Activated CD4-positive, alpha-beta T cell treated with anti-CD3 and anti-CD28 coated beads, Interleukin-2, amount 50 U/mL, for 24 hours (primary cell): Measurements from ENCODE around the gene PAX7.
"Not testable (repeated sequence)": the region's sequence is repeated elsewhere in the genome, so short reads cannot be mapped to it uniquely, and the experiment has no call there.

Experiments
- DNase-seq, 2 donors: peaks; one replicate each; pipeline ENCODE4 v3.0.0-alpha.2; 2020; ENCODE audit warnings: low read depth in 1 of 2, low spot score in 1 of 2

PAX7 gene

DNA sequence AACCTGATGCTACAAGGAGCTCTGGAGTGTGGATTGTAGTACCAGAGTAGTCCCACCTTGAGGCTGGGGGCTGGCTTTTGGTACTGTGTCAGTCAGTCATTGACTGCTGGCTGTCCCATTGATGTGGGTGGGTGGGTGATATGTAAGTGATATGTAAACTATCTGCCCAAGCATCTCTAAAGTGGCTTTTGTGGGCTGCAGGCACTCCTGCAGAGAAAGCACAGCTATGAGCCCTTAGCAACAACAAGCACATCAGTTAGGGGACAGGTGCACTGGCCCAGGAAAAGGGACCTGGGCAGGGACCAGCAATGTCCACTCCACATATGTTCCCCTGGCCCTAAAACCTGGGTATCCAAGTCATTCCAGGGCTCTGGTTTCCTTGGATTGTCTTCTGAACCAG lies 118.9 kb downstream of the PAX7 start:
- DNase-seq, result no peak

DNA sequence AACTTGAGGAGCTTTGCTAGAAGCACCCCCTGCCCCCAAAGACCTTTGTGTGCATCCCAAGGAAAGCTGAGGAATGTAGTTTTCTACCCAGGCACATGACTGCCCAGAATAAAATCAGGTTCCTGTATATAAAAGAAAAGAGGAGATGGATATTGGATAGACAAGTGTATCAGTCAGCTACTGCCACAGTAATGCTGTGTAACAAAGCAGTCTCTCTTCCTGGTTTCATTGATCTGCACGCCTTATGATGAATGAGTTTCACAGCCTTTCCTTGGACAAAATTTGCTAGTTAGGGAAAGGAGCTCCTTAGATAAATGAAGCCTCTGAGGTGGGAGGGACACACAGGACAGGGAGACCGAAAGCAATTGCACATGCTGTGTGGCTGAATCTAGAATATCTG lies 120.0 kb downstream of the PAX7 start:
- no peak for DNase-seq

DNA sequence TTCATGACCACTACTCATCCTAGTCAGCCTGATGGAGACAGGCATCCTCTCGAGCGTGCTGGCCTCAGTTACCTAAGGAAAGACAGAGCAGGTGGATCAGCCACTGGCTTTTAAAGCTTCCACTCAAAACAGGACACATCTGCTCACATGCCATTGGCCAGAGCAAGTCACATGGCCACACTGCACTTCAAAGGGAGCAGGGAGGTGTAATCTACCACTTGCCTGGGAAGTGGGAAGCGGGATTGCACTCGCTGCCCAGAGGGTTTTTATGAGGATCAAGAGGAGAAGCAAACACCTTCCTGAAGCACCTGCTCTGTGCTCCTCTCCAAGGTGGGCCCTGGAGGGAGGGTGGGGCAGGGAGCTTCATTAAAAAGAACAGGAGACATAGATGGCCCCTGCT lies 120.8 kb downstream of the PAX7 start:
- DNase-seq, result no peak

DNA sequence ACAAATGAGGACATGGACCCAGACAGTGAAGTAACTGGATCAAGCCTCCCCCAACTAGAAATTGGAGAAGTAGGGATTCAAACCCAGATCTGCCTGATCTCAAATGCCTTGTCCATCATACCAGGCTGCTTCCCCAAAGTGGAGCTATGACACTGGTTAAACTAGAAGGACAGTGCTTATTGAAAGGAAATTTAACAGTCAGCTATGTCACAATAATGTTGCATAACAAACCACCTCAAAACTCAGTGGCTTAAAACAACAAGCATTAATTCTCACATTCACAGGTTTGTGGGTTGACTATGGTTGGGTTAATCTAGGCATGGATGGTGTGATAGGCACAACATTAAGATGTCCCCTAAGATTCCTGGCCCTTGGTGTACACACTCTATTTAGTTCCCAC lies 121.8 kb downstream of the PAX7 start:
- DNase-seq, result no peak

DNA sequence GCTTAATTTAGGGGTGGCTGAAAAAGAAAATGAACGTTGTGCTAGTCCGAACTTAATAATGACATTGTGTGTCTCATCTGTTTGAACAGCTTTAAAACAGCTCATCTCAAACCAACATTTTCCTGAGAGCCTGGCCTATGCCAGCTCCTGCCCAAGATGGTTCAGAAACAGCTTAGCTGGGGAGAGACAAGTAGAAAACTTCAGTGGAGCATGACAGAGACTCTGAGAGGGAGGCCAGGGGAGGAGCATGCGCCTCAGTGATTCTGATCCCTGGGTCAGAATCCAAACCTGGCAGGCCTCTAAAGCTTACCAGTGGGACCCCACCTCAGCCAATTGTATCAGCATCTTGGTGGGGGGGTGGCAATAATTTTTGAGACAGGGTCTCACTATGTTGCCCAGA lies 129.5 kb downstream of the PAX7 start:
- DNase-seq, result no peak

DNA sequence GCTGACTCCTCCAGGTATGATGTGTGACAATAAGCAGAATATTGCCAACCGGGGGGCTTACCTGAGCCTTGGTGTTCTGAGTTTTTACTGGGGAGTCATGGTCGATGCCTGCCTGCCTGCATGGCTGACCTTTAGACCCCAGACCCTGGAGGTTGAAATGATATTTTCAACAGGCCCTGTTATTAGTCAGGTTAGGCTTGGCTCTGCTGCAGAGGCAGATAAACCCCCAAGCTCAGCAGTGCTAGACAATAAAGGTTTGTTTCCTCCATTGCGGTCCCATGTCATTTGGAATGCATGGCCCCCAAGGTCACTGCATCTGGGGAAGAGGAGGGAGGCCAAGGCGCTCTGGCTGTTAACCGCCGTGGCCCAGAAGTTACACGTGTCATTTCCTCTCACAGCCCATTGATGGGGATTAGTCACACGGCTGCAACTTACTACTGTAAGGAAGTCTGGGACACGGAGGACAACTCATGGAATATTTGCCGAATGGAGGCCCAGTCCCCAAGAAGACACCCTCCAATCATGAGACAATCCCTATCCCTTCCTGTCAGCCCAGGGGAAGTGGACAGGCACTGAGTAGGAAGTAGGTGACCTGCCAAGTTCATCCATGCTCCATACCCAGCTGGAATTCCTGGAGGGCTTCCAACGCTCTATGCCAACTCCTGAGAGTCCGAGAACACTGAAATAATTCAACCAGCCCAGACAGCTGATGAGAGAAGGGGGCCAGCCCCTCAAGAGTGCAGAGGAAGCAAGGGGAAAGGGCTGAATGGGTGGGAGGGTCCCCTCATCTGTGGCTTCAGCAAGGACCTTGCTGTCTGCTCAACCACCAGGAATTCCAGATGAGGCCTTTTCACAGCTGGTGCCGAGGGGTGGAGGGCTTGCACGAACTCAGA lies 131.5 kb downstream of the PAX7 start:
- DNase-seq, result no peak

DNA sequence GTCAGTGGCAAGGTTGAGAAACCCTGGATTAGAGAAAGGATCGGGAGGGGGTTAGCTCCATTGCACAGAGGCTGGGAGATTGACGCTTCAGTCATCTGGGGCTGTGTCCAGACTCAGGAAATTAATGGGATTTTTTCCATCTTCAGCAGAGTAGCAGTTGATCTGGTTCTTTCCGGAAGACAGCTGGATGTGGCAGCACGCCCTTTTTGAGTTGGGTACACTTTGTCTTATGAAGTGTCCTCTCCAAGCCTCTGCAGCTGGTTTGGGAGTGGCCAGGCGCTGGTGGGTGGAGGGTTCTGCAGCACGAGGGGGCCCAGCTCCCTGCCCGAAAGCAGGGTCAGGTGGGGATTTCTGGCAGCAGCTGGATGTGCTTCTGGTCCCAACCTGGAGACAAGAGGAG lies 133.7 kb downstream of the PAX7 start:
- DNase-seq, result no peak

DNA sequence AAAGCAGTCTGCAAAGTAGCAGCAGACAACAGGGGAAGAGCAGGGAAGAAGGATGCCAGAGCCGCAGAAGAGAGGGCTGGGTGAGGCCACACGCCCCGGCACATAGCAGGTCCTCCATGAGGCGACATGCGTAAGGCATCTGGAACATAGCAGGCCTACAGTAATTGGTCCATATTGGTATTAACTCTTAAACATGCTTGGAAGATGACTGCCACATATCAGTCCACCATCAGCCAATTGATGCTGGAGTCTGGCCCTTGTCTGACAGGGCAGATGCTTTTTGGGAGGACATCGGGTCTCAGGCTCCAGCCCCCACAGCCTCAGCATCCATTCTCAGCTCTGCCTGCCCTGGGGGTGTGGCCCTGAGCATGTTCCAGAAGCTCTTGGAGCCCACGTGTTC lies 135.1 kb downstream of the PAX7 start:
- DNase-seq, result no peak

DNA sequence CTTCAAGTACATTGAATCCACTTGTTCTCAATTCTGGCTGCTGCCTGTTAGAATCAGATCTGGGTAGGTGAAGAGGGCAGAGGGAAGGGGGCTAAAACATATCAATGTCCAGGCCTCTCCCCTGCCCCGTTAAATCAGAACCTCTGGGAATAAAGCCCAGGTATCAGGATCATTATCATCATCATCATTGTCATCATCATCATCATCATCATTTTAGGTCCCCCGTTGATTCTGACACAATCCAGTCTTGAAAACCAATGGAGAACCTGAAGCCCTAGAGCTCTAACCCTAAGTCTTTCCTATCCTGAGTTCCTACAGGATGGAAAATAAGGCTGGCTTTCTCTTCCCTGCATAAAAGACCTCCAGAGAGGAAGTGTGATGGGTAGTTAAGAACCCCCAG lies 135.7 kb downstream of the PAX7 start:
- DNase-seq, result no peak

DNA sequence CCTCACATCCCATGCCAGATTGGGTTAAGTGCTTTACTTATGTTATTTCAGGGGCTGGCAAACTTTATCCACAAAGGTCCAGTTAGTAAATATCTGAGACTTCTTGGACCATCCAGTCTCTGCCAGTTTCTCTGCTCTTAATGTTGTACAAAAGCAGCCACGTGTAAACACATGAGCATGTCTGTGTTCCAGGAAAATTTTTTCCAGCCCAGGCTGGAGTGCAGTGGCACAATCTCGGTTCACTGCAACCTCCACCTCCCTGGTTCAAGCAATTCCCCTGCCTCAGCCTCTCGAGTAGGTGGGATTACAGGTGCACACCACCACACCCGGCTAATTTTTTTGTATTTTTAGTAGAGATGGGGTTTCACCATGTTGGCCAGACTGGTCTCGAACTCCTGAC lies 136.9 kb downstream of the PAX7 start:
- DNase-seq, result not testable (repeated sequence)

DNA sequence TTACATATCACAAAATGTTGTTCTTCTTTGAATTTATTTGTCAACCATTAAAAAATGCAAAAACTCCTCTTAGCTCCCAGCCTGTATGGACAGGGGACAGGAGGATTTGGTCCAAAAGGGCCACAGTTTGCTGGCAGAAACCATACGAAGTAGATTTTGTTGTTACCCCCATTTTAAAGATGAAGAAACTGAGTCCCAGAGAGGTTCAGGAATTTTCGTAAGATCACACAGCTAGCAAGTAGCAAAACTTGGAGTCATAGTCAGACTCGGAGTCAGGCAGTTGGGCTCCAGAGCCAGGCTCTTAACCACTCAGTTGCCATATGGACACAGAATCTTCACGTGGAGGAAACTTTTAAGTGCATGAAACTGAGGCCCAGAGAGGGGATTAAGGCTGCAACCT lies 137.4 kb downstream of the PAX7 start:
- DNase-seq, result no peak

DNA sequence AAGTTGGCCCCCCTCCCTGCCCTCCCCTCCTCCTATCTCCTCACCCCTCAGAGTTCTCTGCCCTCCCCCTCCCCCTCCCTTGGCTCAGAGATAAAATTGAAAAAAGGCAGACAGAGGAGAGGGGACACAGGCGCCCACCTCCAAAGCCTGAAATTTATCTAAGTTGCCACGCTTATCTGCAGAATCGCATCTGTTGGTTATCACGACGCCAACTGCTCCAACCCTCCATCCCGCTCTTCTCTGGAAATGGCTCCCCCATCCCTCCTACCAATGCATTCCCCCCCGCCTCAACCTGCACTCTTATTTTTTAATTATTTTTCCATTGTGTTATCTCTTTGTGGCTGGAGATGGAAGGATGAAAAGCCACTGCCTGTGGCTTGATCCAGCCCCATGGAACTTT lies 138.5 kb downstream of the PAX7 start:
- DNase-seq, result no peak

DNA sequence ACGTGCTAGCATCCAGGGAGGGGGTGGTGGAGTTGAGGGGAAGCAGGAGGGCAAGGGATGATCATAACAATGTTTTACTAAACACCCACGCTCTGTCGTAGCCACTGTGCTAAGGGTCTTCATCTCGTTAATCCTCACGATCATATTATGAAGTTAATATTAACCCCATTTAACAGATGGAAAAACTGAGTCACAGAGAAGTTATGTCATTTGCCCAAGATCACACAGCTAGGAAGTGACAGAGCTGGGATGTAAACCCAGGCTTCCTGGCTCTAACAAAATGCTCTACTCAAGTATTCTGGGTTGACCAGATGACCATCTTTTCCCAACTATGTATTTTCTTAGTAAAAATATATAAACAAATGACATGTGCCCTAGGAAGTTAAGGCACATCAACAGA lies 140.2 kb downstream of the PAX7 start:
- DNase-seq, result no peak

DNA sequence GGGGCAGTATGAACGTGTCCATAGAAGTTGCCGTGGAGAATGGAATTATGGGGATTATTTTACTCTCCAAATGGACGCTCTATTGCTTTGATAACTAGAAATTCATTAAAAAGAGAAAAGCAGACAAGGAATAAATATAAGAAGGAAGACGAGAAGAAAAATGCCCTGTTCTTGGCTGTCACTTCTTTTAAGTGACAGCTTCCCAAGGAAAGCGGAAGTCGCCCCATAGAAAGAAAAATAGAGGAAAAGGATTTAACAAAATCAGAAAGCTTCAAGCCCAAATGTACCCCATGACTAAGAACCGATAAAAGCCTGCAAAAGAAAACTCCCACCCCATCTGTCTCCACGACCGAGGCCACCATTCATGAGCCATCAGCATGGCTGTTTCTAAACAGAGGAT lies 143.1 kb downstream of the PAX7 start:
- DNase-seq, result no peak

DNA sequence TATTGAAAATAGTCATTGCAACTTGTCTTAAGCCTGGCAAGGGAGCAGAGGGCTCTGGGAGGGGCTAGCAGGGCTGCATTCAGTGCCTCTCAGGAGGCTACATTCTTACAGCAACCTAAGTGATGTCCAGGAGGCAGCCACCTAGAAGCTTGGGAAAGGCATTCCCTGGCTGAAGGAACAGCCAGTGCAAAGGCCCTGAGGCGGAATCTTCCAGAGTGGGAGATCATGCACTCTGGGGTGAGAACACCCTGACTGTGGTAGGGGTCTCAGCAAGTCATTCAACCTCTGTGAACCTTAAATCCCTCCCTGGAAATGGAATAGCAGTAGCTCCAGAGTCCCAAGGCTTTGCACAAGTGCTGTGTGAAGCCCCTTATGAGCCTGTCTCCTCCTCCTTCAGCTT lies 144.7 kb downstream of the PAX7 start:
- DNase-seq, result no peak

DNA sequence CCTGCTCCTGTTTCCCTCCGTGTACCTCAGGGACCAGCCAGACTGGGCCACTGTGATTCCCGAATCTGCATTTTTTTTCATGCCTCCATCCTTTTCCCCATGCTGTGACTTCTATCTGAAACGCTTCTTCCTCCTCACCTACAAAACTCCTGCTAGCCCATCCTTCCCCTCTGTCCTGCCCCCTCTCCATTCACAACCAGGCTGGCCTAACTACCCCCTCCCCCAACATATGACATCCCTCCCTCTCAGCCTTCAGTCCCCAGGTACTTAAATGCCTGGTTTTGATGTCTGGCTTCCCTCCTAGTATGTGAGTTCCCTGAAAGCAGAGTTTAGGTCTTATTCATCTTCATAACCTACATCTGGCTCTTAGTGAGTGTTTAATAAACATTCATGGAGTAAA lies 146.1 kb downstream of the PAX7 start:
- DNase-seq, result no peak

DNA sequence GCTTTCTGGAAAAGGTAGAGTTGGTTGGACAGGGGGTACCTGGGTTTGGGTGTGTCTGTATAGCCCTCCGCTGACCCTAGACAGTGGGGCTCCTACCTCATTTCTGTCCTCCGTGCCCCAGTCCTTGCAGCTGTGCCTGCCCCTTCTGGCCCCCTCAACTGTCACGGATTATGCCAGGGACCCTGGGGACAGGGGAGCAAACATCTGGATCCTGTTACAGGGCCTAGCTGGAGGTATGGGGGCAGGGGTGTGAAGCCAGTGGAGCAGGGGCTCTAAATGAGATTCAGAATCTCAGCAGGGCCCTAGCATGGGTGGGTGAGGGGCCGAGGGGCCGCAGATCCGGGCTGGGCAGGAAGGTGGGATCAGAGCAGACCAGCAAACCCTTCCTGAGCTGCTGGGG lies 147.8 kb downstream of the PAX7 start:
- DNase-seq, result no peak

DNA sequence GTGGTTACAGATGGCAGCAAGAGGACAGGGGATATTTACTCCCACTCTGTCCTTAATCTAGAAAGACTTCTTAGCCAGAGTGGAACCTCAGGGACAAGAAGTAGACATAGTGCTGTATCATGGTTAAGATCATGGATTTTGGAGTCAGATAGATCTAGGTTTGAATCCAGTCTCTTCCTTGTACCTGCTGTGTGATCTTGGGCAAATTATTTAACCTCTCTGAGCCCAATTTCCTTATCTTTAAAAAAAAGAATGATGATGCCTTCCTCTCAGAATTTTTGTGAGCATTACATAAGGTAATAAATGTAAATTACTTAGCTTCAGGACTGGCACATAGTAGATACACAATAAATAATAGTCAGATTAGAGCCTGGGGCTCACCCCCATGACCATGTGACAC lies 150.4 kb downstream of the PAX7 start:
- DNase-seq, result no peak

DNA sequence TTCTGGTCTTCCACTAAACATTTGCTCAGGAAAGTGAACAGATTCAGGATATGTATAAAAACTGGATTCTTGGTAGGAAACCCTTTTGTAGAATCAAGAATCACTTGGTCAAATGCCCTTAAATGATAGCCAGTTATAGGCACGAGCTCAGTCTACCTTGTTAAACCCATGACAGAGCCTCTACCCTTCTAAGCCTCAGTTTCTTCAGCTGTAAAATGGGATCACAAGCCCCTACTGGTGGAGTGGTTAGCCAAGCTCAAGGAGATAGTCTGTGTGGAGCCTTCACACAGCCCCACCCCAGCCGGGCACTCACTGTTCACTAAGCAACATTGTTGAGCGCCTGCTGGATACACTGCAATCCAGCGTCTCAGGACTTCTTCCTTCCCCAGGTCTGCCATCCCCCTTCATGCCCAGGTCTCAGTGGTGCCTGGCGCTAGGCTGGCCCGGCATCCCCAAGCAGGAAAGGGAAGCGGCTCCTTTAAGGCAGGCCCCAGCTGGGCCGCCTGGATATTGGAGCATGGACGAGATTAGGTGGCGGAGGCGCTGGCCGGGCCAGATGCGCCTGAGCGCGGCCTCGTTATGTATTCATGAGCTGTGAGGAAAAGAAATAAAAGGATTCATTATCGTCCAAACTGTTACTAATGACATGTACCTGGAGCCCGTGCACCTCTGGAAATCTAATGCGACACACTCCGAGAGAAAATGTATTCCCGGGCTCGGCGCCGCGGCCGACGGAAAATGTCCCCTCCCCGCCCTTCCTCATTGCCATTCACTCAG lies 153.2 kb downstream of the PAX7 start:
- DNase-seq, result no peak

DNA sequence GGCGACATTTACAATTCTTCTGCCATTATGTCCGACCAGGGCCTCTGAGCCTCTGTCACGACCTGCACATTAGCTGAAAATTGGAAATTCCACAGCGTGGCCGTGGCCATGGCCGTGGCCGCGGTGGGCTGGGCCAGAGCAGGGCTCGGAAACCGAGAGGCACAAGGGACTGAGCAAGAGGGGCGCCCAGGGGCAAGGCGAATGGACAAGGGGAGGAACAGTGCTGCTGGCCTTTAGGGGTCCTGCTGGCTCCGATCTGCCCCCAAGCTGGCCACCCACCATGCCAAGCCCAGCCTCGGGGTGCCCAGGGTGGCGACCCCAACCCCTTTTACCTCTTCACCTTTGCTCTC lies 153.8 kb downstream of the PAX7 start:
- no peak for DNase-seq

DNA sequence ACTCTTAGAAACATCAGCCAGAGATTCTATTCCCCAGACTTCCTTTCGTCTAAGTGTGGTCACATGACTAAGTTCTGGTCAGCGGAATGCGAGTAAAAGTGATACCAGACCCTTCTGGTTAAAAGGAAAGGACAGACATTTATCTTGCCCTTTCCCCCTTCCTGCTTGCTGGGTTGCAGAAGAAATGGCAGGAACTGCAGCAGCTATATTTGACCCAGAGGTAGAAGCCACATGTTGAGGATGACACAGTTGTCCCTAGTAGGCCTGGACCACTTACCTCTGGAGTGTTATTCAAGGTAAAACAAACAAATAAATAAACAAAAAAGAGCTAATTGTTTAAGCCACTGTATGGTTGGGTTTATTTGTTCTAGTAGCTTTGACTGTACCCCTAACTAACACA lies 155.5 kb downstream of the PAX7 start:
- DNase-seq, result no peak

DNA sequence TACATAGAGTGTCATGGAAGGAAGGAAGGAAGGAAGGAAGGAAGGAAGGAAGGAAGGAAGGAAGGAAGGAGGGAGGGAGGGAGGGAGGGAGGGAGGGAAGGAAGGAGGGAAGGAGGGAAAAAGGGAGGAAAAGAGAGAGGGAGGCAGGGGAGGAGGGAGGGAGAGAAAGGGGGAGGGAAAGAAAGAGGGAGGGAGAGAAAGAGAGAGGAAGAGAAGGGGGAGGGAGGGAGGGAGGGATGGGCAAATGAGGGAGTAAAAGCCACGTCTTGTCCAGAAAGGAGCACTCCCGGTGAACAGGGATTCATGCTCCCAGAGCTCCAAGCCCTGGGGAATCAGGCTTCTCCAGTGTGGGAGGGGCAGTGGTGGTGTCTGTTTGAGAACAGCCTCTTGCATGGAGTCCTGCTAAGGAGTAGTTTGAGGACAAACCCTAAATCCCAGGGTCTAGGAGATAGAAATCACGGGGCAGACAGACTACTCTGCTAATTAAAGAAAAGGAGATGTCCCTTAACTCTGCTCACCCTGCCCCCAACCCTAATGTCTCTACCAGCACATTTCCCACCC lies 157.3 kb downstream of the PAX7 start:
- DNase-seq, result no peak
